KMS-11 (cell line): Measurements from ENCODE around the gene GLB1L3.

Experiments
- H2AFZ ChIP-seq: fragments of 200-600 bp; sonication (generic); 2 replicates; pipeline ENCODE4 v1.6.1; 2016; ENCODE audit warnings: antibody characterized with exemption, mixed run types, low read depth
- H3K27ac ChIP-seq: fragments of 200-600 bp; sonication (generic); 2 replicates; pipeline ENCODE4 v1.6.1; 2016; ENCODE audit warnings: mild to moderate bottlenecking, mixed run types
- H3K27me3 ChIP-seq: fragments of 200-600 bp; sonication (generic); 2 replicates; pipeline ENCODE4 v1.6.1; 2017; ENCODE audit warnings: mild to moderate bottlenecking, low read depth, mixed run types, moderate library complexity; ENCODE audit not compliant: insufficient read depth
- H3K36me3 ChIP-seq: fragments of 200-600 bp; sonication (generic); 2 replicates; pipeline ENCODE4 v1.6.1; 2017; ENCODE audit warnings: mild to moderate bottlenecking, mixed run types; ENCODE audit not compliant: insufficient read depth
- H3K4me1 ChIP-seq: fragments of 200-600 bp; sonication (generic); 2 replicates; pipeline ENCODE4 v1.6.1; 2016; ENCODE audit warnings: mild to moderate bottlenecking, low read depth, mixed run types; ENCODE audit not compliant: poor library complexity, severe bottlenecking
- H3K4me2 ChIP-seq: fragments of 200-600 bp; sonication (generic); 2 replicates; pipeline ENCODE4 v1.7.0; 2016; ENCODE audit warnings: mild to moderate bottlenecking, mixed run types
- H3K4me3 ChIP-seq: fragments of 200-600 bp; sonication (generic); IDR thresholded peaks from 2 replicates; pipeline ENCODE4 v1.6.1; 2017; ENCODE audit warnings: low read depth, low read length, mixed read lengths; ENCODE audit not compliant: insufficient read depth
- H3K79me2 ChIP-seq: fragments of 200-600 bp; sonication (generic); 2 replicates; pipeline ENCODE4 v1.6.1; 2016; ENCODE audit warnings: low read depth, mixed run types; ENCODE audit not compliant: insufficient read depth
- H3K9ac ChIP-seq: fragments of 200-600 bp; sonication (generic); 2 replicates; pipeline ENCODE4 v1.6.1; 2016; ENCODE audit warnings: mild to moderate bottlenecking, mixed run types
- H4K20me1 ChIP-seq: fragments of 200-600 bp; sonication (generic); 2 replicates; pipeline ENCODE4 v1.6.1; 2016; ENCODE audit warnings: mild to moderate bottlenecking, mixed run types; ENCODE audit not compliant: insufficient read depth
- TF ChIP-seq, protein P1 (sequence below): fragments of 200-600 bp; sonication (generic); conservative IDR thresholded peaks from 2 replicates; pipeline ENCODE4 v1.6.1; 2017; ENCODE audit warnings: low read depth, mild to moderate bottlenecking, antibody characterized with exemption, low read length, moderate library complexity, mixed read lengths

GLB1L3 gene

GRCh38 chr11:134328433-134328832 is 52.3 kb downstream of the GLB1L3 start:
- H3K9ac ChIP-seq: no peak overlapping the region
- no peaks in the 10 kb centered on the region for H3K36me3 ChIP-seq
- no peak overlapping the region for H3K4me2 ChIP-seq
- 0 out of 2 replicates have a peak, but pooled peaks cover 4% of the 10 kb centered on the region for H3K79me2 ChIP-seq
- no peak overlapping the region for H3K4me3 ChIP-seq
- TF ChIP-seq, protein P1, sequence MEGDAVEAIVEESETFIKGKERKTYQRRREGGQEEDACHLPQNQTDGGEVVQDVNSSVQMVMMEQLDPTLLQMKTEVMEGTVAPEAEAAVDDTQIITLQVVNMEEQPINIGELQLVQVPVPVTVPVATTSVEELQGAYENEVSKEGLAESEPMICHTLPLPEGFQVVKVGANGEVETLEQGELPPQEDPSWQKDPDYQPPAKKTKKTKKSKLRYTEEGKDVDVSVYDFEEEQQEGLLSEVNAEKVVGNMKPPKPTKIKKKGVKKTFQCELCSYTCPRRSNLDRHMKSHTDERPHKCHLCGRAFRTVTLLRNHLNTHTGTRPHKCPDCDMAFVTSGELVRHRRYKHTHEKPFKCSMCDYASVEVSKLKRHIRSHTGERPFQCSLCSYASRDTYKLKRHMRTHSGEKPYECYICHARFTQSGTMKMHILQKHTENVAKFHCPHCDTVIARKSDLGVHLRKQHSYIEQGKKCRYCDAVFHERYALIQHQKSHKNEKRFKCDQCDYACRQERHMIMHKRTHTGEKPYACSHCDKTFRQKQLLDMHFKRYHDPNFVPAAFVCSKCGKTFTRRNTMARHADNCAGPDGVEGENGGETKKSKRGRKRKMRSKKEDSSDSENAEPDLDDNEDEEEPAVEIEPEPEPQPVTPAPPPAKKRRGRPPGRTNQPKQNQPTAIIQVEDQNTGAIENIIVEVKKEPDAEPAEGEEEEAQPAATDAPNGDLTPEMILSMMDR: no peak
- no peaks in the 10 kb centered on the region for H4K20me1 ChIP-seq
- no peak overlapping the region for H2AFZ ChIP-seq
- no peaks in the 10 kb centered on the region for H3K27me3 ChIP-seq
- H3K27ac ChIP-seq: no peak overlapping the region
- peaks cover 3% of the 10 kb centered on the region for H3K4me1 ChIP-seq

DNA sequence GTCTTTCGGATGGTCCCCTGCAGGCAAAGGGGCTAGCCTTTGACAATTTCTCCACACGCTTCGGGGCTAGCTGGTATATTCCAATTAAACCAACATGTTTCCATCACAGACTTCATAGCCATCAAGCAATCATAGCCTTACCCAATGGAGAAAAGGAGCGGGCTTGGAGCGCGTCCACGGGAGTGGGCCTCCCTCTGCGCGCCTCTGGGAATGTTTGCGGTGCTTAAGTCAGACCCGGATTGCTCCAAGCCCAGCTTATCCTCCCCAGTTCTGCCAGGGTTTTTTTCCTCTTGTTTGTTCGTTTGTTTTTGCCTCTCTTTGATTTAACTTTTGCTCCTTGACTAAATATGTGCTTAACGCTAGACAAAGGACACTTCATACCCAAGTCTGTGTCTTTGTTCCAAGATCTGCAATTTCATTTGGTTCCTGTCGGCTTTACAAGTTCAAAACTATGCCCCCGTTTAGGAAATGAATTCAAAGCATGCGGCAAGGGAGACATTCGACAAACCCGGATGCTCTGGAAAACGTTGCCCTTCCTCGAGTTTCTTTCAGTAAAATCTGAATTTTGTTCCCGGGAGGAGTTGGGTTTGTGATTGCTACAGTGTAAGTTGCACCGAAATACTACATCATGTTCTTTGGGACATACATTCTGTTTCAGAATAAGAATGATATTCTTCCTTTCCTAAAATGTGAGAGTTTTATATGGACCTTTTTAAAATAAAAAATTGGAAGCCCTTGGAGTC is 54.6 kb downstream of the GLB1L3 start:
- H3K79me2 ChIP-seq: 0 out of 2 replicates have a peak, but pooled peaks cover 4% of the 10 kb centered on the region
- no peaks in the 10 kb centered on the region for H3K27me3 ChIP-seq
- peak overlapping the region; percentile 38; the same call in 1 of the 2 replicates for H3K4me2 ChIP-seq
- H4K20me1 ChIP-seq: no peaks in the 10 kb centered on the region
- H3K27ac ChIP-seq: no peak overlapping the region
- no peak overlapping the region; the same call in 1 of the 2 replicates for H2AFZ ChIP-seq
- peaks cover 3% of the 10 kb centered on the region for H3K4me1 ChIP-seq
- H3K9ac ChIP-seq: no peak overlapping the region
- no peaks in the 10 kb centered on the region for H3K36me3 ChIP-seq
- TF ChIP-seq, protein P1: no peak
- no peak overlapping the region for H3K4me3 ChIP-seq

- peak within 1 kb of the TSS; percentile 82 for H3K9ac ChIP-seq
- H3K36me3 ChIP-seq: no peaks in the 10 kb centered on the region
- H3K79me2 ChIP-seq: 0 out of 2 replicates have a peak, but pooled peaks cover 4% of the 10 kb centered on the region
- peak within 1 kb of the TSS; percentile 66 for H2AFZ ChIP-seq
- H3K27ac ChIP-seq: 0 out of 2 replicates have a peak within 1 kb of the TSS, but pooled peaks have one; percentile 24
- no peaks in the 10 kb centered on the region for H3K27me3 ChIP-seq
- TF ChIP-seq, protein P1: no peak
- no peaks in the 10 kb centered on the region for H4K20me1 ChIP-seq
- peaks cover 3% of the 10 kb centered on the region for H3K4me1 ChIP-seq
- H3K4me3 ChIP-seq: no peak within 1 kb of the TSS
- peak within 1 kb of the TSS; percentile 79 for H3K4me2 ChIP-seq
Observed at GRCh38 chr11:134331354-134332188, 55.4 kb downstream of the GLB1L3 start, which contains the start of gene GLB1L2. GLB1L2 (plus strand) TSS chr11:134331988; CDS start chr11:134332062, 74 bp downstream.

GRCh38 chr11:134332189-134332631 is 56.0 kb downstream of the GLB1L3 start:
- H2AFZ ChIP-seq: peak overlapping the region; percentile 66
- H3K79me2 ChIP-seq: 0 out of 2 replicates have a peak, but pooled peaks cover 4% of the 10 kb centered on the region
- H4K20me1 ChIP-seq: no peaks in the 10 kb centered on the region
- no peak overlapping the region for H3K4me3 ChIP-seq
- H3K27ac ChIP-seq: 0 out of 2 replicates have a peak overlapping the region, but pooled peaks have one; percentile 24
- peak overlapping the region; percentile 79 for H3K4me2 ChIP-seq
- H3K9ac ChIP-seq: peak overlapping the region; percentile 82
- TF ChIP-seq, protein P1: no peak
- peaks cover 3% of the 10 kb centered on the region for H3K4me1 ChIP-seq
- no peaks in the 10 kb centered on the region for H3K27me3 ChIP-seq
- H3K36me3 ChIP-seq: no peaks in the 10 kb centered on the region
